ENCODE data around the gene BTG1.

DNA sequence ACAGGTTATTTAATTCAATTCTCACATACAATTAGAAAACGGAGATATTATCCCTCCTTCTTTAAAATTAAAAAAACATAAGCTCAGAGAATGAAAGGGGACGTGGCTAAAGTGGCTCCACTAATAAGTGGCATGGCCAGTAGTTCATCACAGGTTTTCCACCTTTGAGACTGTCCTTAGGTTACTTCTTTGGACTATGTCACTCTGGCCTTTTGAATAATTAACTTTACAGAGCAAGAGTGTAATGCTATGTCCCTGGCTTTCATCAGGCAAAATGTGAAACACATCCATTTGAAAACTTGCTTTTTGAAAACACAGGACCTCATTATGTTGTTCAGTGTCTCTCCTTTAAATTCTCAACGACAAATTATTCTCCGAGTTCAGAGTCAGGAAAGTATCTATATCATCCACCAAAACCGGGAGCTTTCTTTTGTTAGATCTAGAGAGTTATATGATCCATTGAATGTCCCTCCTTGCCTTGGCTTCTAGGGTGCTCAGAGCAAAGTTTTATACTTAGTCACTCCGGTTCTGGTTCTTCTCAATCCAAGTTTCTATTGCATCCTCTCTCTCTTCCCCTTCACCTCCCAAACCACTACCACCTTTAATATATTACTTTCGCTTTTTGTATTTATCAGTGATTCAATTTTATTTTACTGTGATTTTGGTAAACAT, 43.0 kb upstream of the BTG1 start:
- TF ChIP-seq HDAC3 (IDR thresholded peaks at IDR 0.05; ENCODE audit: borderline replicate concordance, partially characterized antibody): no peak
- no peak for TF ChIP-seq MXI1 (IDR thresholded peaks at IDR 0.05; ENCODE audit: low read depth, low read length)
- TF ChIP-seq, protein P1, sequence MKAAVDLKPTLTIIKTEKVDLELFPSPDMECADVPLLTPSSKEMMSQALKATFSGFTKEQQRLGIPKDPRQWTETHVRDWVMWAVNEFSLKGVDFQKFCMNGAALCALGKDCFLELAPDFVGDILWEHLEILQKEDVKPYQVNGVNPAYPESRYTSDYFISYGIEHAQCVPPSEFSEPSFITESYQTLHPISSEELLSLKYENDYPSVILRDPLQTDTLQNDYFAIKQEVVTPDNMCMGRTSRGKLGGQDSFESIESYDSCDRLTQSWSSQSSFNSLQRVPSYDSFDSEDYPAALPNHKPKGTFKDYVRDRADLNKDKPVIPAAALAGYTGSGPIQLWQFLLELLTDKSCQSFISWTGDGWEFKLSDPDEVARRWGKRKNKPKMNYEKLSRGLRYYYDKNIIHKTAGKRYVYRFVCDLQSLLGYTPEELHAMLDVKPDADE (conservative IDR thresholded peaks at IDR 0.05; ENCODE audit: control insufficient read depth, low read depth, low read length): no peak
- TF ChIP-seq, protein P2, sequence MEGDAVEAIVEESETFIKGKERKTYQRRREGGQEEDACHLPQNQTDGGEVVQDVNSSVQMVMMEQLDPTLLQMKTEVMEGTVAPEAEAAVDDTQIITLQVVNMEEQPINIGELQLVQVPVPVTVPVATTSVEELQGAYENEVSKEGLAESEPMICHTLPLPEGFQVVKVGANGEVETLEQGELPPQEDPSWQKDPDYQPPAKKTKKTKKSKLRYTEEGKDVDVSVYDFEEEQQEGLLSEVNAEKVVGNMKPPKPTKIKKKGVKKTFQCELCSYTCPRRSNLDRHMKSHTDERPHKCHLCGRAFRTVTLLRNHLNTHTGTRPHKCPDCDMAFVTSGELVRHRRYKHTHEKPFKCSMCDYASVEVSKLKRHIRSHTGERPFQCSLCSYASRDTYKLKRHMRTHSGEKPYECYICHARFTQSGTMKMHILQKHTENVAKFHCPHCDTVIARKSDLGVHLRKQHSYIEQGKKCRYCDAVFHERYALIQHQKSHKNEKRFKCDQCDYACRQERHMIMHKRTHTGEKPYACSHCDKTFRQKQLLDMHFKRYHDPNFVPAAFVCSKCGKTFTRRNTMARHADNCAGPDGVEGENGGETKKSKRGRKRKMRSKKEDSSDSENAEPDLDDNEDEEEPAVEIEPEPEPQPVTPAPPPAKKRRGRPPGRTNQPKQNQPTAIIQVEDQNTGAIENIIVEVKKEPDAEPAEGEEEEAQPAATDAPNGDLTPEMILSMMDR (IDR thresholded peaks at IDR 0.05 in 2 of 3, conservative IDR thresholded peaks at IDR 0.05 in 1 of 3; ENCODE audit: insufficient read depth in 2 of 3, low read depth in 1 of 3, low read length in 3 of 3): no peak

Measured in K562 (cell line).